ENCODE results near the gene MRPS35.
A peak's percentile ranks its signal among the peaks of the same experiment; 100 is the strongest.
"Not testable (repeated sequence)": the region's sequence is repeated elsewhere in the genome, so short reads cannot be mapped to it uniquely, and the experiment has no call there.

The MRPS35 gene

GRCh38 chr12:27709932-27710591 lies 570 bp upstream of the MRPS35 start:
- no peak for DNase-seq

GRCh38 chr12:27711317-27711682 lies 668 bp downstream of the MRPS35 start:
- DNase-seq: no peak

GRCh38 chr12:27711967-27712366 lies 1.3 kb downstream of the MRPS35 start:
- DNase-seq: no peak

DNA sequence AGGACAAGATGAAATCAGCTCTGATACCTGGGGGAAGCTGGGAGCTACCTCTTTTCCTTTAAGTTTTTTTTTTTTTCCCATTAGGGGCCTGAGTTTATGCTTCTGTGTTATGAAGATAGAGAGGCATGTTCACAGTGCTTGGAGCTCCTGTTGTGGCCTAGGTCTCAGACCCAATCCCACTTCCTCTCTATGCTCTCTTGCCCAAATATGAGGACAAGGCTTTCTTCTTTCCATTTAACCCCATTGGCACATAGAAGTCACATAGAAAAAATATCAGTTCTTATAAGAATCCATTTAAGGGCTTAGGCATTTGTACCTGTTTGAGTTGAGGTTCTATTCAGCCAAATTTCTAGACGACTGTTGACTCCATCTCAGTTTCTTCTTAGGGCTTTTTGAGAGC lies 12.6 kb downstream of the MRPS35 start:
- no peak for DNase-seq

DNA sequence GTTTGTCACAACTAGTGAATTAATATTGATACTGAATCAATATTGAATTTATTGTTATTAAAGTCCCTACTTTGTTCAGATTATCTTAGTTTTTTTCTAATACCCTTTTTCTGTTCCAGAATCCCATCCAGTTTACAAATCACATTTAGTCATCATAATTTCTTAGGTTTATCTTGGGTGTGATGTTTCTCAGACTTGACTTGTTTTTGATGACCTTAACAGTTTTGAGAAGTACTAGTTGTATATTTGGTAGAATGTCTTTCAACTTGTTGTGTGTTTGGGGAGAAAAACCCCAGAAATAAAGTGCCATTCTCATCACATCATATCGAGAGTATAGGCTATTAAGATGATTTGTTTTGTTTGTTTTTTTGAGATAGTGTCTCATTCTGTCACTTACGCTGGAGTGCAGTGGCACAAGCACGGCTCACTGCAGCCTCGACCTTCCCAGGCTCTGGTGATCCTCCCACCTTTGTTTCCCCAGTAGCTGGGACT lies 19.5 kb downstream of the MRPS35 start:
- DNase-seq: no peak

DNA sequence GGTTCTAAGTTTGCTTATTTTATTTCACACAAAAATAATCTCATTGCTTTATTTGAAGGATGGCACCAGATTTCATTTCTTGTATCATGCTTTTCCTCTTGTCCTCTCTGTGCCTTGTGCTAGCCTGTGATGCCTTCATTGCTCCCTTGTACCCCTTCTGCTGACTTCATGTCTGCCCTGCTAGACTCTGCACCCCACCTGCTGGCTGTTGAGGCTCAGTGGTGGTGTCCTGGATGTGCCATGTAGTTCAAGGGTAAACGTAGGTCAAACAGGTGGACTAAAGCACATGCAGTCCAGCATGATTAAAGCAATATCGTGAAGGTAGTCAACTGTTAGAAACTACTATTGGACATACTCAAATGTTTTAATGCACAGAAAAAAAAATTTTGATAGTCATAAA lies 21.6 kb downstream of the MRPS35 start:
- DNase-seq: no peak

DNA sequence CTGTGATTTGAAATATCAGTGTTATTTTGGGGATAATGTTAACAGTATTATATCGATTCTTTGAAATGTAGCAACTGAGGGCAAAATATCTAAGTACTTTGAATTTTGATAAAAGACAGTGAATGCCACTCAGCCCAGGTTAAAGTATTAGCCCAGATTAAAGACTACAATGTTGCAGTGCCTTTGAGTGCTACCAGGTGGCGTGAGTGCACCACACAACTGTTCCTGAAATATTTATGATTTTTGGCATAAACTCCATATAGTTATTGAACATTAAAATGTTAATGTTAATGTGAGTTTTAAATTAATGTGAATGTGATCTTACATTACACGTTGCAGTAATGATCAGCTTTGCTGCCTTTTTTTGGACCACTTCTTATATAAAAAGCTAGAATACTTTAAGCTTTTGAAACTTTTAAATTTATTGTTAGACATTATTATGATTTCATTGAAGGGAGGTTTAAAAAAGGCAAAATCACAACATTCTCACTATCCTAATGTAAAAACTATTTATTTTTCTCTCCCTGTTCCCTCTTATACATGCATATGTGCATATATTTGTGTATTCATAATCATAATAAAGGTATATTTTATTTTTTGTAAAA lies 22.5 kb downstream of the MRPS35 start:
- peak in 1 of 4 experiments; percentile 3 for DNase-seq

- no peak for DNase-seq
Measured at GRCh38 chr12:27733791-27734190, 23.2 kb downstream of the MRPS35 start.

DNA sequence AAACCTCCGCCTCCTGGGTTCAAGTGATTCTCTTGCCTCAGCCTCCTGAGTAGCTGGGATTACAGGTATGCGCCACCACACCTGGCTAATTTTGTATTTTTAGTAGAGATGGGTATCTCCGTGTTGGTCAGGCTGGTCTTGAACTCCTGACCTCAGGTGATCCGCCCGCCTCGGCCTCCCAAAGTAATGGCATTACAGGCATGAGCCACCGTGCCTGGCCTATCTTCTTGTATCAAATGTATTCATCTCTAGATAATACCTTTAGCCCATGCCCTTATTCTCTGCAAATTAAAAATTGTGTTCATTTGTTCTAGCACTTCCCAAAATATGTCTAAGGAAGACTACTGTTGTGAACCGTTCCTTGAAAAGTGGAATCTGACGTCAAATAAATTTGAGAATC lies 23.7 kb downstream of the MRPS35 start:
- DNase-seq: not testable (repeated sequence)

DNA sequence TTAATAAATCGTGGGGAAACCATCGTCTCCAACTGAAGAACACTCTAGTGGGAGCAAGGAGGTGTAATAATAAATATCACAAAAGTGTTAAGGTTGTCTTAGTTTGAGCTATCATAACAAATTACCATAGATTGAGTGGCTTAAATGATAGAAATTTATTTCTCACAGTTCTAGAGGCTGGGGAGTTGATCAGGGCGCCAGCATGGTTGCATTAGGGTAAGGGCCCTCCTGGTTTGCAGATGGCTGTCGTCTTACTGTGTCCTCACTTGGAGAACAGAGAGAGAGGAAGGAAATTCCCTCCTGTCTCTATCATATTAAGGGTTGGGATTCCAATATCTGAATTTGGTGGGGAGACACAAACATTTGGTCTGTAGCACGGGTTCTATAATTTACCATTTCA lies 33.0 kb downstream of the MRPS35 start:
- no peak for DNase-seq

DNA sequence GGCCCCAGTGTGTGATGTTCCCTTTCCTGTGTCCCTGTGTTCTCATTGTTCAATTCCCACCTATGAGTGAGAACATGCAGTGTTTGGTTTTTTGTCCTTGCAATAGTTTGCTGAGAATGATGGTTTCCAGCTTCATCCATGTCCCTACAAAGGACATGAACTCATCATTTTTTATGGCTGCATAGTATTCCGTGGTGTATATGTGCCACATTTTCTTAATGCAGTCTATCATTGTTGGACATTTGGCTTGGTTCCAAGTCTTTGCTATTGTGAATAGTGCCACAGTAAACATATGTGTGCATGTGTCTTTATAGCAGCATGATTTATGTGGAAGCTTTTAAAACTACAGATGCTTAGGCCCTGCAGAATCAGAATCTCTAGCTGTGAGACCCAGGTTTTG lies 35.1 kb downstream of the MRPS35 start:
- DNase-seq: not testable (repeated sequence)

DNA sequence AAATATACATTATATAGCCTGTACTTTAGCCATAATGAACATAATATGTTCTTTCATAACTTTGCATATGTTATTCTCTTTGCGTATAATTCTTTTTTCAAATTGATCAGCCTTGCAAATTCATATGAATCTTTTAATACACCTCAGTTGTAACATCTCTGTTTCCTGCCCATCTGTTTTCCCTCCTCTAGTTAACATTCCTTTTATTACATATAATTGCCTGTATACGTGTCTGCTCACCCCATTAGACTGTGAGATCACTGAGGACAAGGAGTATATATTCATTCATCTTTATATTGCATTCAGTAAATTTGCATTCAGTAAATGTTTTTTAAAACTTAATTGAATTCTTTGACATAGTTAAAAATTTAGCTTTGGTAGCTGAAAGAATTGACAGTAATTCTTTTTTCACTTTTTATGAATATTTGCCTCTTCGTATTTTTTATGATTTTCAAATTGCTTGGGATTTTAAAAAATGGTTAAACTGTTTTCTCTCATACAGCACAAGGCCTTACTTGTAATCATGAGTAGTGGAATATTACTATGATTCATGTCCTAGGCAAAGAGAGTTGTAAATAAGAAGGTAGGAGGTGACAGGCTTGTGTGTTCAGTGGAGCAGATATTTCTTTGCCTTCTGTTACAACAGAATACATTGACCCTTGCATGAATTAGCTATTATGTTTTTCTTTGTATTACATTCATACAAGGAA lies 36.6 kb downstream of the MRPS35 start:
- no peak for DNase-seq

GRCh38 chr12:27751386-27752047 lies 40.9 kb downstream of the MRPS35 start:
- DNase-seq: no peak

DNA sequence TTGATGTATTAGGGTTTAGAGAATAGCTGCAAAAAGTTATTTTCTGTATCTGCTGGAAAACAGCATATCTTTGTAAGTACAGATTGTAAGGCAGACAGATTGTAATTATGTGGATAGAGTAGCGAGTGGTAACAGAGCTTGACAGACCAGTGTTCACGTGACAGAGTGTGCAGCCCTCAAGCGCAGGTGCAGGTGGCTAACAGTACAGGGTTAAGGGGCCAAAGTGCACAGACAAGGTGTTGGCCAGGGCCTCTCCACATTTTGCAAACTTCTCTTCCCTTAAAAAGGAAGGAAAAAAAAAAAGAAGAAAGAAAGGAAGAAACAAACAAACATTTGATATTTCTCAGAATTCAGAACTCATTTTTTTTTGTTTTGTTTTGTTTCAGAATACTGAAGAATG lies 44.2 kb downstream of the MRPS35 start:
- no peak for DNase-seq

DNA sequence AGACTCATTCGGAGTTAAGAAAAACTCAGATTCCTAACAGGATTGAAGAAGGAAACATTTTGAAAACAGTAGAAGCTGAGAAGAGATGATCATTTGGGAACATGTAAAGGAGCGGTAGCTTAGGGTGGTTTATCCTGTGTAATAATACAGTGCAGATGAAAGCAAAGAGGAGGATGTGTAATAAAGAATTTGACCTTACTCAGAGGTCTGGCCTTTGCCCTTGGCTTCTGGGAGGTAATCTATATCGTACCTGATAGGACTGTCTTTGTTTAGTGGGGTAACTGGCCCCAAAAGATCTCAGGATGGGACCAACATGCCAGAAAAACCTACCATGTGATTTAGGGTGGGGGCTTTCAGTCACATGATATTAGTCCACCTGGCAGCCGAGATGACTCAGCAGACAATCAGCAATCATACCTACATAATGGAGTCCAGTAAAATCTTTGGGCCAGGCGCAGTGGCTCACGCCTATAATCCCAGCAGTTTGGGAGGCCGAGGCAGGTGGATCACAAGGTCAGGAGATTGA lies 46.1 kb downstream of the MRPS35 start:
- no peak for DNase-seq

DNA sequence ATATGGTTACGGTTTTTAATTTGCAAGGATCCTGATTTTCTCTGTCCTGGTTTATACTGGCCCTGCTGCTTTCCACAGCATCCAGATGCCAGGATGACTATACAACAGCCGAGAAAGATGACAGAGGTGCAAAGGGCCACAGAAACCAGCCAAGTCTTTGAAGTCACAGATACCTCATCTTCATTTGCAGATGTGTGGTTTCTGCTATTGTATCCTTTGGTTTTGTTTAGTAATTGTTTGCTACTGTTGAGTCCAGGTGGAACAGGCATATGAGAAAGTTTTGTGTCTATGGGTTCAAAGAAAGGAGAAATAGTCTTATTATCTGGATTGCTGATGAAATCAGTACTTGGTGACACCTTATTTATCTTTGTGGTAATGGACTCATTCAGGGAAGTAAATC lies 52.1 kb downstream of the MRPS35 start:
- DNase-seq: no peak

- no peak for DNase-seq
Measured at GRCh38 chr12:27766587-27766986, 56.0 kb downstream of the MRPS35 start.

- DNase-seq: no peak
Measured at GRCh38 chr12:27769142-27769673, 58.6 kb downstream of the MRPS35 start.

GRCh38 chr12:27771481-27772327 lies 61.1 kb downstream of the MRPS35 start:
- DNase-seq: no peak

- no peak for DNase-seq
Measured at GRCh38 chr12:27772328-27773049, 61.9 kb downstream of the MRPS35 start.

DNA sequence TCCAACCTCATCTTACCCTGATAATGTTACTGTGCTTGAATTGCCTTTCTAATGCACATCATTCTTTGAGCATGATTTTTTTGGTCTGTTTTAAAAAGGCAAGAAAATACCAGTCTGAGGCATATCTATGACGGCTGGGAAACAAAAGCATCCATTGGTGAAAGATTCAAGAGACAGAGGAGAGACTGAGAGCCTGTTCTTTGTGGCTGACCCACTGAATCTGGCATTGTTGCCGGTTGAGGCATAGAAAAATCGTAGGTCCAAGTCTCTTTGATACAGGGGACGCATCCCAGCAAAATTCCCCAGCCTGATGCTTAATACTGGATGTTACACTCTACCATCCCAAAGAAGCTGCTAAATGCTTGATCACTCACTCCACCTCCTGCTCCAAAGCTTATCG lies 66.5 kb downstream of the MRPS35 start:
- no peak for DNase-seq

Data from activated naive CD4-positive, alpha-beta T cell (primary cell).